Neural progenitor cell (in vitro differentiated cells): ENCODE data around the gene SLC4A9.

Experiments used
- EZH2 ChIP-seq: fragments of 200-600 bp; sonication (generic); IDR thresholded peaks from 2 replicates; pipeline ENCODE4 v1.6.1; 2017; ENCODE audit warnings: antibody characterized with exemption, mild to moderate bottlenecking, moderate library complexity
- TF ChIP-seq, protein P1 (sequence below): fragments of 200-600 bp; sonication (generic); IDR thresholded peaks from 2 replicates; pipeline ENCODE4 v1.5.1; 2017; ENCODE audit warnings: antibody characterized with exemption, mild to moderate bottlenecking

- TF ChIP-seq EZH2: no peak
- TF ChIP-seq, protein P1, sequence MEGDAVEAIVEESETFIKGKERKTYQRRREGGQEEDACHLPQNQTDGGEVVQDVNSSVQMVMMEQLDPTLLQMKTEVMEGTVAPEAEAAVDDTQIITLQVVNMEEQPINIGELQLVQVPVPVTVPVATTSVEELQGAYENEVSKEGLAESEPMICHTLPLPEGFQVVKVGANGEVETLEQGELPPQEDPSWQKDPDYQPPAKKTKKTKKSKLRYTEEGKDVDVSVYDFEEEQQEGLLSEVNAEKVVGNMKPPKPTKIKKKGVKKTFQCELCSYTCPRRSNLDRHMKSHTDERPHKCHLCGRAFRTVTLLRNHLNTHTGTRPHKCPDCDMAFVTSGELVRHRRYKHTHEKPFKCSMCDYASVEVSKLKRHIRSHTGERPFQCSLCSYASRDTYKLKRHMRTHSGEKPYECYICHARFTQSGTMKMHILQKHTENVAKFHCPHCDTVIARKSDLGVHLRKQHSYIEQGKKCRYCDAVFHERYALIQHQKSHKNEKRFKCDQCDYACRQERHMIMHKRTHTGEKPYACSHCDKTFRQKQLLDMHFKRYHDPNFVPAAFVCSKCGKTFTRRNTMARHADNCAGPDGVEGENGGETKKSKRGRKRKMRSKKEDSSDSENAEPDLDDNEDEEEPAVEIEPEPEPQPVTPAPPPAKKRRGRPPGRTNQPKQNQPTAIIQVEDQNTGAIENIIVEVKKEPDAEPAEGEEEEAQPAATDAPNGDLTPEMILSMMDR: no peak
Measured at GRCh38 chr5:140382866-140383265, 22.9 kb downstream of the SLC4A9 start.
